HCT116 (cell line): ENCODE results near the gene CTXND1. TPM values are rescaled to one million over a fixed set of nuclear protein-coding genes. Genes with fewer than 3 reads are reported as not detected.

Source experiments
- ATAC-seq: fragments of 200-7000 bp; cut with Tn5 transposase; 2 replicates; pipeline ENCODE4 v1.9.1; 2020; ENCODE audit warnings: mild to moderate bottlenecking, moderate library complexity
- BruUV-seq: library from RNA; stranded (reverse); fragments of 400-500 nt; replicated peaks from 2 replicates; lab custom pipeline; 2021; lab: Mats Ljungman, UMichigan
- CTCF ChIA-PET: fragments of 300-600 bp; sonication (Branson Sonifier 250); formaldehyde crosslinking; loops from one replicate; lab custom pipeline; 2021; ENCODE audit warnings: antibody characterized with exemption; lab: Charles Lee
- POLR2A ChIA-PET: fragments of 300-600, 350-600 bp; sonication (Branson Sonifier 250); formaldehyde crosslinking; loops from one replicate; lab custom pipeline; 2021; ENCODE audit warnings: antibody characterized with exemption; lab: Charles Lee
- RAD21 ChIA-PET, 2 experiments: fragments of 300-600 bp; sonication (Branson Sonifier 250); formaldehyde crosslinking; loops; one replicate each; lab custom pipeline; 2023; ENCODE audit warnings: low total read pairs in 2 of 2; ENCODE audit not compliant: uncharacterized antibody in 2 of 2, unreplicated experiment in 2 of 2, low non-redundant PET in 1 of 2; lab: Charles Lee
- DNase-seq: peaks from one replicate; pipeline ENCODE4 v3.0.0-alpha.2; 2010; ENCODE audit warnings: low read depth, low spot score
- H2AFZ ChIP-seq: fragments of 200-600 bp; shearing (Covaris generic), sonication (generic); 2 replicates; pipeline ENCODE4 v1.6.1; 2017; ENCODE audit warnings: low read depth, mixed run types, mixed read lengths, antibody characterized with exemption, low read length; ENCODE audit not compliant: poor library complexity, severe bottlenecking
- H3K27ac ChIP-seq: 2 replicates; pipeline ENCODE4 v1.5.1; 2012; ENCODE audit warnings: low read depth, low read length
- H3K27me3 ChIP-seq: fragments of 200-600 bp; sonication (generic); 2 replicates; pipeline ENCODE4 v1.6.1; 2016; ENCODE audit warnings: mixed run types, low read length, mixed read lengths; ENCODE audit not compliant: insufficient read depth
- H3K36me3 ChIP-seq, 2 experiments: fragments of 200-500 bp in 1 of 2; fragments of 200-600 bp in 1 of 2; sonication (Bioruptor generic) in 1 of 2; sonication (generic) in 1 of 2; 2 replicates each; pipeline versions ENCODE4 v1.5.1 to v1.6.1; 2014 to 2016; ENCODE audit warnings: low read length in 2 of 2, inconsistent platforms in 1 of 2, mixed read lengths in 1 of 2, mixed run types in 1 of 2; ENCODE audit not compliant: insufficient read depth in 2 of 2, control insufficient read depth in 1 of 2
- H3K4me1 ChIP-seq, 2 experiments: fragments of 200-600 bp in 1 of 2; sonication (generic) in 1 of 2; 2 replicates each; pipeline versions ENCODE4 v1.5.1 to v1.6.1; 2012 to 2017; ENCODE audit warnings: low read length in 2 of 2, inconsistent platforms in 1 of 2, mild to moderate bottlenecking in 1 of 2, mixed read lengths in 1 of 2, mixed run types in 1 of 2, moderate library complexity in 1 of 2; ENCODE audit not compliant: insufficient read depth in 2 of 2, control insufficient read depth in 1 of 2
- H3K4me2 ChIP-seq: fragments of 200-600 bp; sonication (generic); 2 replicates; pipeline ENCODE4 v1.6.1; 2017; ENCODE audit warnings: mixed run types, low read length, mixed read lengths
- H3K4me3 ChIP-seq, 2 experiments: fragments of 200-600 bp in 1 of 2; sonication (generic) in 1 of 2; replicated peaks in 1 of 2; 2 replicates each; pipeline ENCODE4 v1.5.1; 2011 to 2016; ENCODE audit warnings: low read length in 2 of 2, control low read depth in 1 of 2, low read depth in 1 of 2, mild to moderate bottlenecking in 1 of 2, mixed read lengths in 1 of 2, mixed run types in 1 of 2
- H3K79me2 ChIP-seq: fragments of 200-600 bp; sonication (generic); 2 replicates; pipeline ENCODE4 v1.6.1; 2017; ENCODE audit warnings: mild to moderate bottlenecking, mixed run types, low read length, moderate library complexity, mixed read lengths; ENCODE audit not compliant: insufficient read depth
- H3K9ac ChIP-seq: fragments of 200-600 bp; sonication (generic); 2 replicates; pipeline ENCODE4 v1.6.1; 2016; ENCODE audit warnings: low read length, mixed read lengths
- H3K9me2 ChIP-seq: fragments of 200-600 bp; sonication (generic), shearing (Covaris generic); 2 replicates; pipeline ENCODE4 v1.6.1; 2017; ENCODE audit warnings: mixed run types, mild to moderate bottlenecking, moderate library complexity; ENCODE audit not compliant: insufficient read depth
- H3K9me3 ChIP-seq, 2 experiments: fragments of 200-500 bp in 1 of 2; fragments of 200-600 bp in 1 of 2; sonication (Bioruptor generic) in 1 of 2; sonication (generic) in 1 of 2; 2 replicates each; pipeline ENCODE4 v1.6.1; 2014 to 2017; ENCODE audit warnings: low read length in 2 of 2, mixed read lengths in 2 of 2, inconsistent platforms in 1 of 2, low read depth in 1 of 2, mild to moderate bottlenecking in 1 of 2, mixed run types in 1 of 2, moderate library complexity in 1 of 2; ENCODE audit not compliant: control insufficient read depth in 1 of 2, insufficient read depth in 1 of 2
- H4K20me1 ChIP-seq: fragments of 200-600 bp; sonication (generic), shearing (Covaris generic); 2 replicates; pipeline ENCODE4 v1.6.1; 2017; ENCODE audit warnings: mixed run types, mild to moderate bottlenecking, moderate library complexity; ENCODE audit not compliant: insufficient read depth
- ATF3 ChIP-seq: IDR thresholded peaks from 2 replicates; pipeline ENCODE4 v1.6.1; 2012
- CBX3 ChIP-seq: IDR thresholded peaks from 2 replicates; pipeline ENCODE4 v1.6.1; 2012; ENCODE audit warnings: low read depth
- CEBPB ChIP-seq: IDR thresholded peaks from 2 replicates; pipeline ENCODE4 v1.6.1; 2012; ENCODE audit warnings: low read depth
- FOSL1 ChIP-seq: IDR thresholded peaks from 2 replicates; pipeline ENCODE4 v1.6.1; 2012; ENCODE audit warnings: low read depth
- SIN3A ChIP-seq: IDR thresholded peaks from 2 replicates; pipeline ENCODE4 v1.6.1; 2012; ENCODE audit warnings: low read depth
- SP1 ChIP-seq: IDR thresholded peaks from 2 replicates; pipeline ENCODE4 v1.6.1; 2012; ENCODE audit warnings: low read depth
- YY1 ChIP-seq: IDR thresholded peaks from 2 replicates; pipeline ENCODE4 v1.6.1; 2011; ENCODE audit warnings: low read length, low read depth, moderate library complexity, mild to moderate bottlenecking; ENCODE audit not compliant: insufficient replicate concordance; ENCODE audit errors: extremely low read depth
- ZBTB33 ChIP-seq: IDR thresholded peaks from 2 replicates; pipeline ENCODE4 v1.6.1; 2011; ENCODE audit warnings: mild to moderate bottlenecking, low read length, moderate library complexity; ENCODE audit not compliant: insufficient replicate concordance; ENCODE audit errors: extremely low read depth
- intact Hi-C: fragments of 100-400 bp; cut with micrococcal nuclease; formaldehyde crosslinking; loops from 2 replicates; pipeline ENCODE4 v1.10.0; 2022
- total RNA-seq: library from RNA; stranded (reverse); gene quantifications from one replicate; pipeline ENCODE4 v1.2.1, GENCODE V29; 2021; ENCODE audit not compliant: unreplicated experiment

The CTXND1 gene
- total RNA-seq, 1 experiment from 2014 or later, result not detected

- H3K79me2 ChIP-seq, result no peaks in the 10 kb centered on the region
- RAD21 ChIA-PET, result no interaction called here
- H3K4me1 ChIP-seq, result peaks cover 0 to 10% of the 10 kb centered on the region in 2 experiments; a peak in 2 of 4 replicates
- no TSS peak for BruUV-seq
- no peak overlapping the region for H2AFZ ChIP-seq
- CTCF ChIA-PET, result no interaction called here
- no peak overlapping the region for H3K27ac ChIP-seq
- intact Hi-C loops, result loop anchor here (10.0 kb wide), 3 partner anchors 284 to 584 kb away; partner anchors contain the start of gene MTHFS
- TF ChIP-seq CEBPB, result no peak
- TF ChIP-seq CBX3, result no peak
- peak; percentile 50 for TF ChIP-seq FOSL1
- no peak for TF ChIP-seq ATF3
- no peak for TF ChIP-seq ZBTB33
- peak; percentile 31; the same call in 1 of the 2 replicates for TF ChIP-seq SP1
- TF ChIP-seq YY1, result no peak
- no peak for TF ChIP-seq SIN3A
- H3K9me3 ChIP-seq, result no peaks in the 10 kb centered on the region
- DNase-seq (no peak), ATAC-seq (no peak)
- H3K4me2 ChIP-seq, result peak overlapping the region; percentile 53
- no peaks in the 10 kb centered on the region for H4K20me1 ChIP-seq
- H3K27me3 ChIP-seq, result no peaks in the 10 kb centered on the region
- H3K36me3 ChIP-seq, result no peaks in the 10 kb centered on the region
- POLR2A ChIA-PET, result no interaction called here
- H3K9me2 ChIP-seq, result no peaks in the 10 kb centered on the region
- no peak overlapping the region for H3K4me3 ChIP-seq
- H3K9ac ChIP-seq, result no peak overlapping the region
Measured at GRCh38 chr15:80179025-80179759, 72.8 kb downstream of the CTXND1 start.
